Measurements from ENCODE around the gene WRAP73.

Gene WRAP73

DNA sequence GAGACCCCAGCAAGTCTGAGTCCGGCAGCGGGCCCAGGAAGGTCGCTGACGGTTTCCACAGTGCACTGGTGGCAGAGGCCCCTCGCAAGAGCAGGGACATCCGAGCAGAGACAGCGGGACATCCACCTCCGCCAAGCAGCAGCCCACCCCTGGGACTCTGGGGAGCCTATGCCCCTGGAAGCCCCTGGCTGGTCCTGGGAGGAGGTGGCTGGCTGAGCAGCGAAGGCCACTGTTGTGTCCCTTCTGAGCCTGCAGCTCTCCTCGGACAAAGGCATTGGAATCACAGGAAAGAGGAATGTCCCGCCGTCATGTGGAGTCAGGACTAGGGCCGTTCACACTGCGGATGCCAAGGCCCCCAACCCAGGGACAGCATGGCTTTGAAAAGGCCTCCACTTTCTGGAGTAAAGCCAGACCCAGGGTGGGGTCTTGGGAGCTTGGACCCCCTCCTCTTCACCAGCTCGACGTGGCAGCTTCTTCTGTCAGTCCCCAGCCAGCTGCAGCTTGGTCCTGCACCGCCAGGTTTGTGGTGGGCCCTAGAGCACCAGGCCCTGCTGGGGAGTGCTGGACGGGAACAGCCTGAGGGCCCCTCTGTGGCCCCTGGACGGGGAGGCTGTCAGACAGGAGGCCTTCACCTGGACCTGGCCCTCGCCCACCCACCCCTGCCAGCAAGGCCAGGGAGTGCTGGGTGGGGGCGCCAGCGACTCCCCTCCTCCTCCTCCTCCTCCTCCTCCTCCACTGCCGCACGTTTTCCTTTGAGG is 40.0 kb downstream of the WRAP73 start:
- DNase-seq = no peak

- peak; percentile 2 for DNase-seq
Observed at GRCh38 chr1:3609016-3609768, 40.7 kb downstream of the WRAP73 start.

- DNase-seq = no peak
Observed at GRCh38 chr1:3608154-3608553, 41.7 kb downstream of the WRAP73 start.

- DNase-seq = no peak
Observed at GRCh38 chr1:3607703-3608065, 42.2 kb downstream of the WRAP73 start.

GRCh38 chr1:3606779-3607702 is 42.9 kb downstream of the WRAP73 start:
- no peak for DNase-seq

DNA sequence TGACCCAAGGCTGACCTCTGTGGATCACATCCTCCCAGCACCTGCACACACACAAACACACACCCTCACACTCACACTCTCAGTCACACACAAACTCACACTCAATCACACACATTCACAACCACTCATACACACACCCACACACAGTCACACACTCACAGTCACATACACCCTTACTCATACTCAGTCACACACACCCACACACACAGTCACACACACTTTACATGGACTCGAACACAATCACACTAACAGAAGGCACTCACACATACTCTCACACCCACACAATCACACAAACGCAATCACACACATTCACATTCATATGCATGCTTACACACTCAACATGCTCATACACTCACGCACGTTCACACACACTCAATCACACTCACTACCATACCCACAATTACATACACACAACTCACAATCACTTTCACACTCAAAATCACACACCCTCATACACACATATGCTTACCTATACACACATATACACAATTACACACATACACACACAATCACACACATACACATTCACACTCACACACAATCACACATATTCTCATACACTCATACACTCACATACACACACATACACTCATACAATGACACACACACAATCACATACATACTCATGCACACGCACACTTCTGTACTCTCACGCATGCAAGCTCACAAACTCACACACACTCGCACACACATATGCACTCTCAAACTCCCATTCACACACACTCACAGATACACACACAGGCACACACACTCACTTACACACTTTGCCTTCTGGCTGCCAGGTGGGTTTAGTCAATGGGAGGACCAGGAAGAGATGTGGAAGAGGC is 44.7 kb downstream of the WRAP73 start:
- no peak for DNase-seq

DNA sequence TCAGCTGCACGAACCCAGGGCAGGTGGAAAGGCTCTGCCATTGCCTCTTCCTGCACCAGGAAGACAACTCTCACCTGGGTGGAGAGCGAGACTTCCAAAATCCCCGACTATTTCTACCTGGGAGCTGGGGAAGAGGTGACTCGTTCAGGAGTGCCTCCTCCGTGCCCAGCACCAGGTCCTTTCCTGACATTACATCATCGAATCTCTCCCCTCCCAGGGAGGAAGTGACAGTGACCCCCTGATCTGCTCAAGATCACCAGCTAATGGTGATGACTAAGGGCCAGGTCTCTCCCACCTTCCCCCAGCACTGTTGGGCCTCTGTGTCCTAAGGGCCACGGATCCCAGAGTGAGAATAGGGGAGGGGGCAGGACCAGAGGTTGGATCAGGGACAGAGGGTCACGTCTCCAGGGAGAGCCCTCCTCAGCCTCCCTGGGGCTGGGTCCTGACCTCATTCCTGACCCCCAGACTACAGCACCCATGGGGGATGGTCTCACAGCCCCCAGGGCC is 45.4 kb downstream of the WRAP73 start:
- DNase-seq = no peak

GRCh38 chr1:3603571-3604467 is 46.1 kb downstream of the WRAP73 start:
- no peak for DNase-seq

GRCh38 chr1:3603156-3603555 is 46.7 kb downstream of the WRAP73 start:
- DNase-seq = no peak

DNA sequence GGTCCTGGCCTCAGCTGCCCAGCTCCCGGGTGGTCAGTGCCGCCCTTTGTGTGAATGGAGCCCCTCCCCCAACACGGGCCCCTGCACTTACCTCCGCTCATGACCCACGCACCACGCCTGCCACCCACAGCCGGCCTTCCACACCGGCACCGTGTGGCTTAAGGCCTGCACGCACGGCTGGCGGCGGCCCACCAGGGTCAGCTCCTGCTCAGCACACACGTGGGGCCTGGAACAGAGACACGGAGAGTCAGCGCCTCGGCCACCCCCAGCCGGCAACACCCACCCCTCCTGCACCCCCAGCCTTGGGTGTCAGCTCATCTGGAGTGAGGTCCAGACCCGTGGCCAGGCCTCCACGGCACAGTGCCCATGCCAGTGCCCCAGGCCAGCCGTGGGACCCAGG is 47.5 kb downstream of the WRAP73 start:
- no peak for DNase-seq

DNA sequence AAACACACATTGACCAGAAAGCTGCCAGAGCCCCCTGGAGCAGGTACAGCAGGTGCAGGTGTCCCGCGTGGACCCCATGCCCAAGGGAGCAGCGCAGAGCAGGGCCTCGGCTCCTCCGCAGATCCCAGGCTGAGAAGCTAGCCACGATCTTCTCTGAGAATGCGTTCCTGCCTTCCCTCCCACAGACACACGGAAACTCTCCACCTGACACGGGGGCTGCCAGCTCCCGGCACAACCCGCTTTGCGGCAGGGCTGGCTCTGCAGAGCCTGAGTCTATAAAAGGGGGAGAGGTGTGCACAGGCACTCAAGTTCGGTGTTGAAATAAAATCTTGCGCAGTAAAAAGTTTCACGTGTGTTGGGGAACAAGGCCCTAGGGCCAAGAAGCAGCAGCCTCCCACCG is 48.2 kb downstream of the WRAP73 start:
- no peak for DNase-seq

DNA sequence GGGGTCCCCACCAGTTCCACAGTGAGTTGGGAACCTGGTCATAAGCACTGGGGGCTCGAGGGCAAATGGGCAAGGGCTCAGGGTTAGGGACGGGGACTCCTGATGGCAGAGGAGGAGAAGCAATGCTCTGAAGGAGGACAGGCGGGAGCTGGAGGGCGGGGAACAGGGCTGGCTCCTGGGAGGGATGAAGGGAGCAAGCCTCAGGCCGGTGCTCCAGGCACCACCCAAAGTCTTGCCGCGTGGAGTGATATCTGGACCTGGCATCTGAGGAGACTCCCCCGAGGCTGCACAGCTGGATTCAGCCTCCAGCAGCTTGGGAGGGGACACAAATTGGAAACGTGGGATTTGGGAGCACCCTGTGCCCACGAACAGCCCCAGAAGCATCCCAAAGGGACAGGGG is 49.5 kb downstream of the WRAP73 start:
- no peak for DNase-seq

DNA sequence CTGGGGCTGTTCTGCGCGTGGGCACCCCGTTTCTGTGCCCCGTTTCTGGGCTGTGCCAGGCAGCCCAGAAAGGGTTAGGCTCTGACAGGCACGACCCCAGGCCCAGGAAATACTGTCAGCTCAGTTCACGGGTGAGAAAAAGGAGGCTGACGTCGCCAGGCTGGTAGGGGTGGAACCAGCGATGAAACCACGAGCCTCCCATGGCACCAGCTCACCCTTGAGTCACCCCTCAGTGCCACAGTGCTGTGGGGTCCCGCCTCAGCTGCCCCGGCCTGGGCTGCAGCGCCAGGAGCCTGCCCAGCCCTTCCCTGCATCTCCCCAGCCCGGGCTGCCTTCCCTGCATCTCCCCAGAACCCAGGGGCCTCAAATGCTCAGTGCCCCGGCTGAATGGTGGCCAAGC is 50.1 kb downstream of the WRAP73 start:
- no peak for DNase-seq

DNA sequence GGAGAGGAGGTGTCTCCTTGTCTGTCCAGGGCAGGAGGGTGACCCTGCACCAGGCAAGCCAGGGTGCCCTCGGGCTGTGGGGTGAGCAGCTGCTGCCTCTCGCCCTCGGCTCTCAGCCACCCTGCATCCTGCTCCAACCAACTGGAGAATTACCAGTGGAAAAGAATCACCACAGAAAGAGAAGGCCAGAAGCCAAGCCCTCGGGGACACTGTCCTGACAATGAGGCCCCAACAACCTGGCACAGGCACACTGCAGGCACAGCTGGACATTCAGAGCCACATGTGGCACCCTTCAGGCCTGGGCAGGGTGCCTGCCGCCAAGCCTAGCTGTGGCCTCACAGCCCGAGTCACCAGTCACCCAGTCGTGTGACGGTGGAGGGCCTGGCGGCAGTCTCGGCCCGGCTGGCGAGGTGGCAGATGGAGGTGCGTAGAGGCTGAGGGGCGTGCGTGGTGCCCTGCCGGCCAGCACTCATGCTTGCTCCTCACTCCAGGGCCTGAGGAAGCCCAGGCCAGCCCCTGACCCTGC is 50.6 kb downstream of the WRAP73 start:
- DNase-seq = no peak

GRCh38 chr1:3598522-3599285 is 51.2 kb downstream of the WRAP73 start:
- no peak for DNase-seq

- no peak for DNase-seq
Observed at GRCh38 chr1:3598051-3598491, 51.8 kb downstream of the WRAP73 start.

GRCh38 chr1:3597599-3597964 is 52.3 kb downstream of the WRAP73 start:
- DNase-seq = peak; percentile 3

- DNase-seq = no peak
Observed at GRCh38 chr1:3596663-3597598, 53.0 kb downstream of the WRAP73 start.

DNA sequence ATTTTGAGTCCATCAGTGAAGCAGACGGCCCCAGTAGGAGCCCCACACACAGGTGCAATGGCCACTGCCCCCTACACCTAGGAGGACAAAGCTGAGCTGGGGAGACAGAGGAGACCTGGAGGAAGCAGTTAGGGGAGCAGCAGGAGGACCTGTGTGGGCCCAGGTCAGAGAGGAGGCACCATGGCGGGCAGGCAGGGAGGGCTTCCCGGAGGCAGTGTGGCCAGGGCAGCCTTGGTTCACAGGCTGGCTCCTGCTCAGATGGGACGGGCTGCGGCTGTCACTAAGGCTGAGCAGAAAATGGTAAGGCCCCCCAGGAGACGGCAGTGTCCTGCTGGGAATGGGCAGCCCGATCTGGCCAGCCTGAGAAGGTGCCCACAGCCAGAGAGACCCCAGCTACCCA is 54.0 kb downstream of the WRAP73 start:
- DNase-seq = no peak
